K562 (cell line): ENCODE data around the gene MADCAM1. TPM values are rescaled to one million over a fixed set of nuclear protein-coding genes. Genes with fewer than 3 reads are reported as not detected.

Experiments used
- EZH2 ChIP-seq: IDR thresholded peaks from 2 replicates; pipeline ENCODE4 v1.6.1; 2012; ENCODE audit warnings: low read depth, mild to moderate bottlenecking, inconsistent platforms, low read length, borderline replicate concordance
- HNRNPK ChIP-seq: fragments of 200-400 bp; formaldehyde crosslinking; IDR thresholded peaks from one replicate; pipeline ENCODE4 v1.6.1; 2018; ENCODE audit warnings: mild to moderate bottlenecking, low read depth, low read length; ENCODE audit not compliant: poor library complexity, severe bottlenecking
- L3MBTL2 ChIP-seq: fragments of 450-650 bp; IDR thresholded peaks from 2 replicates; pipeline ENCODE4 v1.6.1; 2016; ENCODE audit warnings: mild to moderate bottlenecking, moderate library complexity
- MAFG ChIP-seq: fragments of 450-650 bp; conservative IDR thresholded peaks from 2 replicates; pipeline ENCODE4 v1.6.1; 2016; ENCODE audit warnings: missing genetic modification characterization, missing compliant biosample characterization
- NFXL1 ChIP-seq: fragments of 450-650 bp; formaldehyde crosslinking; IDR thresholded peaks from 2 replicates; pipeline ENCODE4 v1.4.0; 2021; ENCODE audit warnings: mild to moderate bottlenecking
- PHTF2 ChIP-seq: fragments of 250-450 bp; sonication (Bioruptor Pico); IDR thresholded peaks from 2 replicates; pipeline ENCODE4 v1.5.0; 2021; ENCODE audit warnings: mild to moderate bottlenecking
- TRIM24 ChIP-seq, 2 experiments: fragments of 450-650 bp; IDR thresholded peaks; 2 replicates each; pipeline ENCODE4 v1.6.1; 2016
- ZC3H8 ChIP-seq: fragments of 450-650 bp; IDR thresholded peaks from 2 replicates; pipeline ENCODE4 v1.6.1; 2017
- polyA plus RNA-seq, 8 experiments: library from polyadenylated mRNA; depleted of rRNA in 4 of 8; stranded (reverse) in 5 of 8; unstranded in 3 of 8; fragments of >200 nt; fragmentation: Nextera tagmentation in 2 of 8; fragmentation: Illumina TruSeq in 1 of 8; extraction: Ambion mirVana in 2 of 8; extraction: Trizol in 1 of 8; gene quantifications; 2 replicates each; pipeline versions ENCODE4 v1.2.1 to v1.2.3, GENCODE V29; 2011 to 2014; ENCODE audit warnings: inconsistent platforms in 1 of 8, missing spikeins in 1 of 8
- total RNA-seq, 7 experiments: library from RNA; depleted of rRNA in 6 of 7; stranded (reverse); fragments of >200 nt in 6 of 7; fragmentation: Illumina TruSeq in 2 of 7; extraction: Trizol in 2 of 7; gene quantifications; 2 replicates each; pipeline versions ENCODE4 v1.2.1 to v1.2.3, GENCODE V29; 2011 to 2021; ENCODE audit warnings: low replicate concordance in 1 of 7
- TF ChIP-seq, protein P1 (sequence below): fragments of 200-800 bp; sonication (Bioruptor generic); IDR thresholded peaks from 2 replicates; pipeline ENCODE4 v1.6.1; 2016; ENCODE audit warnings: missing genetic modification characterization, missing compliant biosample characterization
- TF ChIP-seq, protein P2 (sequence below), 3 experiments: fragments of 200-800 bp in 1 of 3; fragments of 250-450 bp in 1 of 3; fragments of 450-650 bp in 1 of 3; sonication (Bioruptor Pico) in 1 of 3; sonication (Bioruptor generic) in 1 of 3; formaldehyde crosslinking in 1 of 3; IDR thresholded peaks; 2 replicates each; pipeline versions ENCODE4 v1.6.1 to v1.8.0; 2016 to 2022; ENCODE audit warnings: mild to moderate bottlenecking in 2 of 3, missing genetic modification characterization in 2 of 3, missing compliant biosample characterization in 1 of 3, moderate library complexity in 1 of 3
- TF ChIP-seq, protein P3 (sequence below): fragments of 250-450 bp; sonication (Bioruptor Pico); IDR thresholded peaks from 2 replicates; pipeline ENCODE4 v1.8.0; 2021; ENCODE audit warnings: moderate library complexity, mild to moderate bottlenecking, inconsistent platforms
- TF ChIP-seq, protein P4 (sequence below): fragments of 250-450 bp; sonication (Bioruptor Pico); IDR thresholded peaks from 2 replicates; pipeline ENCODE4 v1.4.0; 2020

The MADCAM1 gene
- total and polyA plus RNA-seq, 9 of the 15 experiments (the other 6 are each of a cell fraction or from before 2014, with no cell fraction given) = 0.09 to 0.36 (median 0.09) TPM; not detected in 6

DNA sequence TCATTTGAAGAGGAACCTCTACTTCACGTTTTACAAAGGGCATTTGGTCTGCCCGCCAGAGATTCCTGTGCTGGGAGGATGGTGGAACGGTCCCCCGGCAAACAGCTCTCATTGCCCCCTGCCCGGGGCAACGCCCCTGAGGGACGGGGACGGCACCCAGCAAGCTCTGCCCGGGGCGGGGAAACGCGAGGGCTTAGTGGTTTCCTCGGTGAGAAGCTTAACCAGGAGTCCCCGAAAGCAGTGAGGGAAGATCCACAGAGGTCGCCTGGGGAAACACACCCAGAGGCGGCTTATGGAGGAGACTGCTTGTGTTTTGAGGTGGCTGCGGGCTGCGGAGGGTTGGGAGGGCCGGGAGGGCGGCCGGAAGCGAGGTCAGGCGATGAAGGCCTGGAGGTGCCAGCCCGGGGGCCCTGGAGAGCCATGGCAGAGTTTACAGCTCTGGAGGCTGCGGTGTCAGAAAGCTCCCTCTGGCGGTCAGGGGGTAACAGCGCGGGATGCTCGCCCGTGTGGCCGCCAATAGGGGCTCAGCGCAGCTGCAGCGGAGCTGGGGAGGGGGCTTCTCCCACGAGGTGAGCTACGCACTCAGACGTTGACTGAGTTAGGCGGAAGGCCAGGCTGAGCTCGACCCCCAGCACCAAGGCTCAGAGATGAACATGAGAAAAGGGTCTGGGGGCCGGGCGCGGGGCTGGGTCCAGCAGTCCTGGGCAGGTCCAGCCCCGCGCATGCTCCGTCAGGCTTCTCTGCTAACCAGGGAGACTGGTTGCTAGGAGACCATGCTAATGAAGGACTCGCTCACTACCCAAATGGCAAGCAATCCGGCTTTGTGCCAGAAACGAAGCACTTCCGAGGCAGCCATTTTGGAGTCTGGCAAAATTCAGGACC, 10.4 kb downstream of the MADCAM1 start (continued):
- TF ChIP-seq, protein P1, sequence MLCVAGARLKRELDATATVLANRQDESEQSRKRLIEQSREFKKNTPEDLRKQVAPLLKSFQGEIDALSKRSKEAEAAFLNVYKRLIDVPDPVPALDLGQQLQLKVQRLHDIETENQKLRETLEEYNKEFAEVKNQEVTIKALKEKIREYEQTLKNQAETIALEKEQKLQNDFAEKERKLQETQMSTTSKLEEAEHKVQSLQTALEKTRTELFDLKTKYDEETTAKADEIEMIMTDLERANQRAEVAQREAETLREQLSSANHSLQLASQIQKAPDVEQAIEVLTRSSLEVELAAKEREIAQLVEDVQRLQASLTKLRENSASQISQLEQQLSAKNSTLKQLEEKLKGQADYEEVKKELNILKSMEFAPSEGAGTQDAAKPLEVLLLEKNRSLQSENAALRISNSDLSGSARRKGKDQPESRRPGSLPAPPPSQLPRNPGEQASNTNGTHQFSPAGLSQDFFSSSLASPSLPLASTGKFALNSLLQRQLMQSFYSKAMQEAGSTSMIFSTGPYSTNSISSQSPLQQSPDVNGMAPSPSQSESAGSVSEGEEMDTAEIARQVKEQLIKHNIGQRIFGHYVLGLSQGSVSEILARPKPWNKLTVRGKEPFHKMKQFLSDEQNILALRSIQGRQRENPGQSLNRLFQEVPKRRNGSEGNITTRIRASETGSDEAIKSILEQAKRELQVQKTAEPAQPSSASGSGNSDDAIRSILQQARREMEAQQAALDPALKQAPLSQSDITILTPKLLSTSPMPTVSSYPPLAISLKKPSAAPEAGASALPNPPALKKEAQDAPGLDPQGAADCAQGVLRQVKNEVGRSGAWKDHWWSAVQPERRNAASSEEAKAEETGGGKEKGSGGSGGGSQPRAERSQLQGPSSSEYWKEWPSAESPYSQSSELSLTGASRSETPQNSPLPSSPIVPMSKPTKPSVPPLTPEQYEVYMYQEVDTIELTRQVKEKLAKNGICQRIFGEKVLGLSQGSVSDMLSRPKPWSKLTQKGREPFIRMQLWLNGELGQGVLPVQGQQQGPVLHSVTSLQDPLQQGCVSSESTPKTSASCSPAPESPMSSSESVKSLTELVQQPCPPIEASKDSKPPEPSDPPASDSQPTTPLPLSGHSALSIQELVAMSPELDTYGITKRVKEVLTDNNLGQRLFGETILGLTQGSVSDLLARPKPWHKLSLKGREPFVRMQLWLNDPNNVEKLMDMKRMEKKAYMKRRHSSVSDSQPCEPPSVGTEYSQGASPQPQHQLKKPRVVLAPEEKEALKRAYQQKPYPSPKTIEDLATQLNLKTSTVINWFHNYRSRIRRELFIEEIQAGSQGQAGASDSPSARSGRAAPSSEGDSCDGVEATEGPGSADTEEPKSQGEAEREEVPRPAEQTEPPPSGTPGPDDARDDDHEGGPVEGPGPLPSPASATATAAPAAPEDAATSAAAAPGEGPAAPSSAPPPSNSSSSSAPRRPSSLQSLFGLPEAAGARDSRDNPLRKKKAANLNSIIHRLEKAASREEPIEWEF (CRISPR knock-in tag) = no peak
- TF ChIP-seq EZH2 = no peak
- TF ChIP-seq, protein P2, sequence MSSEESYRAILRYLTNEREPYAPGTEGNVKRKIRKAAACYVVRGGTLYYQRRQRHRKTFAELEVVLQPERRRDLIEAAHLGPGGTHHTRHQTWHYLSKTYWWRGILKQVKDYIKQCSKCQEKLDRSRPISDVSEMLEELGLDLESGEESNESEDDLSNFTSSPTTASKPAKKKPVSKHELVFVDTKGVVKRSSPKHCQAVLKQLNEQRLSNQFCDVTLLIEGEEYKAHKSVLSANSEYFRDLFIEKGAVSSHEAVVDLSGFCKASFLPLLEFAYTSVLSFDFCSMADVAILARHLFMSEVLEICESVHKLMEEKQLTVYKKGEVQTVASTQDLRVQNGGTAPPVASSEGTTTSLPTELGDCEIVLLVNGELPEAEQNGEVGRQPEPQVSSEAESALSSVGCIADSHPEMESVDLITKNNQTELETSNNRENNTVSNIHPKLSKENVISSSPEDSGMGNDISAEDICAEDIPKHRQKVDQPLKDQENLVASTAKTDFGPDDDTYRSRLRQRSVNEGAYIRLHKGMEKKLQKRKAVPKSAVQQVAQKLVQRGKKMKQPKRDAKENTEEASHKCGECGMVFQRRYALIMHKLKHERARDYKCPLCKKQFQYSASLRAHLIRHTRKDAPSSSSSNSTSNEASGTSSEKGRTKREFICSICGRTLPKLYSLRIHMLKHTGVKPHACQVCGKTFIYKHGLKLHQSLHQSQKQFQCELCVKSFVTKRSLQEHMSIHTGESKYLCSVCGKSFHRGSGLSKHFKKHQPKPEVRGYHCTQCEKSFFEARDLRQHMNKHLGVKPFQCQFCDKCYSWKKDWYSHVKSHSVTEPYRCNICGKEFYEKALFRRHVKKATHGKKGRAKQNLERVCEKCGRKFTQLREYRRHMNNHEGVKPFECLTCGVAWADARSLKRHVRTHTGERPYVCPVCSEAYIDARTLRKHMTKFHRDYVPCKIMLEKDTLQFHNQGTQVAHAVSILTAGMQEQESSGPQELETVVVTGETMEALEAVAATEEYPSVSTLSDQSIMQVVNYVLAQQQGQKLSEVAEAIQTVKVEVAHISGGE (CRISPR knock-in tag; IDR thresholded peaks at IDR 0.05) = no peak
- TF ChIP-seq PHTF2 (CRISPR knock-in tag) = no peak
- TF ChIP-seq, protein P3, sequence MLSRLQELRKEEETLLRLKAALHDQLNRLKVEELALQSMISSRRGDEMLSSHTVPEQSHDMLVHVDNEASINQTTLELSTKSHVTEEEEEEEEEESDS (CRISPR knock-in tag) = no peak
- TF ChIP-seq, protein P4, sequence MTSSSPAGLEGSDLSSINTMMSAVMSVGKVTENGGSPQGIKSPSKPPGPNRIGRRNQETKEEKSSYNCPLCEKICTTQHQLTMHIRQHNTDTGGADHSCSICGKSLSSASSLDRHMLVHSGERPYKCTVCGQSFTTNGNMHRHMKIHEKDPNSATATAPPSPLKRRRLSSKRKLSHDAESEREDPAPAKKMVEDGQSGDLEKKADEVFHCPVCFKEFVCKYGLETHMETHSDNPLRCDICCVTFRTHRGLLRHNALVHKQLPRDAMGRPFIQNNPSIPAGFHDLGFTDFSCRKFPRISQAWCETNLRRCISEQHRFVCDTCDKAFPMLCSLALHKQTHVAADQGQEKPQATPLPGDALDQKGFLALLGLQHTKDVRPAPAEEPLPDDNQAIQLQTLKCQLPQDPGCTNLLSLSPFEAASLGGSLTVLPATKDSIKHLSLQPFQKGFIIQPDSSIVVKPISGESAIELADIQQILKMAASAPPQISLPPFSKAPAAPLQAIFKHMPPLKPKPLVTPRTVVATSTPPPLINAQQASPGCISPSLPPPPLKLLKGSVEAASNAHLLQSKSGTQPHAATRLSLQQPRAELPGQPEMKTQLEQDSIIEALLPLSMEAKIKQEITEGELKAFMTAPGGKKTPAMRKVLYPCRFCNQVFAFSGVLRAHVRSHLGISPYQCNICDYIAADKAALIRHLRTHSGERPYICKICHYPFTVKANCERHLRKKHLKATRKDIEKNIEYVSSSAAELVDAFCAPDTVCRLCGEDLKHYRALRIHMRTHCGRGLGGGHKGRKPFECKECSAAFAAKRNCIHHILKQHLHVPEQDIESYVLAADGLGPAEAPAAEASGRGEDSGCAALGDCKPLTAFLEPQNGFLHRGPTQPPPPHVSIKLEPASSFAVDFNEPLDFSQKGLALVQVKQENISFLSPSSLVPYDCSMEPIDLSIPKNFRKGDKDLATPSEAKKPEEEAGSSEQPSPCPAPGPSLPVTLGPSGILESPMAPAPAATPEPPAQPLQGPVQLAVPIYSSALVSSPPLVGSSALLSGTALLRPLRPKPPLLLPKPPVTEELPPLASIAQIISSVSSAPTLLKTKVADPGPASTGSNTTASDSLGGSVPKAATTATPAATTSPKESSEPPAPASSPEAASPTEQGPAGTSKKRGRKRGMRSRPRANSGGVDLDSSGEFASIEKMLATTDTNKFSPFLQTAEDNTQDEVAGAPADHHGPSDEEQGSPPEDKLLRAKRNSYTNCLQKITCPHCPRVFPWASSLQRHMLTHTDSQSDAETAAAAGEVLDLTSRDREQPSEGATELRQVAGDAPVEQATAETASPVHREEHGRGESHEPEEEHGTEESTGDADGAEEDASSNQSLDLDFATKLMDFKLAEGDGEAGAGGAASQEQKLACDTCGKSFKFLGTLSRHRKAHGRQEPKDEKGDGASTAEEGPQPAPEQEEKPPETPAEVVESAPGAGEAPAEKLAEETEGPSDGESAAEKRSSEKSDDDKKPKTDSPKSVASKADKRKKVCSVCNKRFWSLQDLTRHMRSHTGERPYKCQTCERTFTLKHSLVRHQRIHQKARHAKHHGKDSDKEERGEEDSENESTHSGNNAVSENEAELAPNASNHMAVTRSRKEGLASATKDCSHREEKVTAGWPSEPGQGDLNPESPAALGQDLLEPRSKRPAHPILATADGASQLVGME (CRISPR knock-in tag) = peak; percentile 93; the same call in 1 of the 2 replicates
- TF ChIP-seq ZC3H8 = no peak
- peak; percentile 36; the same call in 1 of the 2 replicates for TF ChIP-seq L3MBTL2
- no peak for TF ChIP-seq MAFG (tag)
- TF ChIP-seq NFXL1 (CRISPR knock-in tag) = no peak
- TF ChIP-seq HNRNPK = no peak
- TF ChIP-seq TRIM24 (IDR thresholded peaks at IDR 0.05) = no peak
